ENCODE measurements around the gene PDZRN3. TPM values are rescaled to one million over a fixed set of nuclear protein-coding genes. Genes with fewer than 3 reads are reported as not detected.
A peak's percentile ranks its signal among the peaks of the same experiment; 100 is the strongest.

Gene PDZRN3
- total and polyA plus RNA-seq, 12 donors, result 17.7 to 143 (median 74.6) TPM

DNA sequence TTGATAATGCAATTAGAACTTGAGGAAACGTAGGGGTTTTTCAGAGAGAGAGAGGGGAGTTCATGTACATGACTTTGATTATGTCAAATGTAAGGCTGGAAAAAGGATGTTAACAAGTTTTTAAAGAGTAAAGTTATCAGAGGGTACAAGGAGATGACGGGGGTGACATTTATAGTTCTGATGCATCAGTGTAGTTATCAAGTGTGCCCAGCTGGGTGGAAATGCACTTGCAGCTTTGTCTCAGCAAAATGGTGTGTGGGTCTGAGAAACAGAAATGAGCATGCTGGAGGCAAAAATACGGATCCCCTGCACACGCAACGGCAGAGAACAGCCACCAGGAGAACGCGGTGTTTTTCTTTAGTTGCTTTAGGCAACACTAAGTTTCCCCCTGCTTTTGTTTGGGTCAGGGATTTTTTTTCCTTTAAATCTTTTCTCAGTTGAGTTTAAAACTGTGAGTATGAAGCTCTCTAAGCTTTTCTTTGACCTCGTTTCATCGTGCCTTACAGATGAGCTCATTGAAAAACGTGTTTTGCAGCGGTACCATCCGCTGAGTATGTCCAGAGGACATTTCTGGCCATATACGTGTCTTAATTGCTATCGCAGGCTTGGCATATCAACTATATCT lies 205.4 kb downstream of the PDZRN3 start:
- DNase-seq (no peak), ATAC-seq (peak in 6 of 8 donors; percentile 38 to 72 (median 48))
- intact Hi-C loops (cut with DNase I), result no loop called here
- H3K4me1 ChIP-seq, result peaks cover 7 to 39% (median 29%) of the 10 kb centered on the region in 9 donors
- H3K4me3 ChIP-seq, result no peak overlapping the region
- no peaks in the 10 kb centered on the region for H3K9me3 ChIP-seq
- no peaks in the 10 kb centered on the region for H3K27me3 ChIP-seq
- peak overlapping the region in 6 of 10 donors; percentile 1 to 54 (median 18) for H3K27ac ChIP-seq
- TF ChIP-seq, protein P1, sequence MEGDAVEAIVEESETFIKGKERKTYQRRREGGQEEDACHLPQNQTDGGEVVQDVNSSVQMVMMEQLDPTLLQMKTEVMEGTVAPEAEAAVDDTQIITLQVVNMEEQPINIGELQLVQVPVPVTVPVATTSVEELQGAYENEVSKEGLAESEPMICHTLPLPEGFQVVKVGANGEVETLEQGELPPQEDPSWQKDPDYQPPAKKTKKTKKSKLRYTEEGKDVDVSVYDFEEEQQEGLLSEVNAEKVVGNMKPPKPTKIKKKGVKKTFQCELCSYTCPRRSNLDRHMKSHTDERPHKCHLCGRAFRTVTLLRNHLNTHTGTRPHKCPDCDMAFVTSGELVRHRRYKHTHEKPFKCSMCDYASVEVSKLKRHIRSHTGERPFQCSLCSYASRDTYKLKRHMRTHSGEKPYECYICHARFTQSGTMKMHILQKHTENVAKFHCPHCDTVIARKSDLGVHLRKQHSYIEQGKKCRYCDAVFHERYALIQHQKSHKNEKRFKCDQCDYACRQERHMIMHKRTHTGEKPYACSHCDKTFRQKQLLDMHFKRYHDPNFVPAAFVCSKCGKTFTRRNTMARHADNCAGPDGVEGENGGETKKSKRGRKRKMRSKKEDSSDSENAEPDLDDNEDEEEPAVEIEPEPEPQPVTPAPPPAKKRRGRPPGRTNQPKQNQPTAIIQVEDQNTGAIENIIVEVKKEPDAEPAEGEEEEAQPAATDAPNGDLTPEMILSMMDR (IDR thresholded peaks at IDR 0.05), result peak in 1 of 9 donors; percentile 10
- no peaks in the 10 kb centered on the region for H3K36me3 ChIP-seq
- 41 to 42% methylated on average over 14 of the region's 14 CpGs for WGBS, 2 donors

DNA sequence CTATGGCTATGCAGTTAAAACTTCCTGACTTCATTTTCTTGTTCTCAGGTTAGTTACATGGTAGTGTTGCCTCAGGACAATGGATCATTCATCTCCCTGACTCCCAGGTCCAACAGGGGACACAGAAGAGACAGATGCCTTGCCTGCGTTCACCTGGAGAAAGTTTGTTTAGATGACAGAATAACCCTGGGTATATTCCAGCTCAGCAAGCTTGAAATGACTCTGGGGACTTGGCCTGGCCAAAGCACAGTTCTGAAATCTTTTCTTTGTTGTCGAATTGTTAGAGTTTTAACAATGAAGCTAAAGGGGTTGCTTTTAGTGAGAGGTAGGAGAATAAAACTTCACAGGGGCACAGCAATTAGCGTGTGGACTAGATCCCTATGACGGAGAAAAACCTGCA lies 206.1 kb downstream of the PDZRN3 start:
- H3K27me3 ChIP-seq, result no peaks in the 10 kb centered on the region
- 61 to 67% methylated on average over 4 of the region's 4 CpGs for WGBS, 2 donors
- TF ChIP-seq, protein P1 (IDR thresholded peaks at IDR 0.05), result no peak
- no peak overlapping the region for H3K4me3 ChIP-seq
- DNase-seq, result no peak
- peak in 1 of 8 donors; percentile 6 for ATAC-seq
- H3K9me3 ChIP-seq, result no peaks in the 10 kb centered on the region
- peaks cover 7 to 45% (median 33%) of the 10 kb centered on the region in 9 donors for H3K4me1 ChIP-seq
- no peaks in the 10 kb centered on the region for H3K36me3 ChIP-seq
- intact Hi-C loops (cut with DNase I), result no loop called here
- peak overlapping the region in 4 of 10 donors; percentile 12 to 54 (median 32) for H3K27ac ChIP-seq

DNA sequence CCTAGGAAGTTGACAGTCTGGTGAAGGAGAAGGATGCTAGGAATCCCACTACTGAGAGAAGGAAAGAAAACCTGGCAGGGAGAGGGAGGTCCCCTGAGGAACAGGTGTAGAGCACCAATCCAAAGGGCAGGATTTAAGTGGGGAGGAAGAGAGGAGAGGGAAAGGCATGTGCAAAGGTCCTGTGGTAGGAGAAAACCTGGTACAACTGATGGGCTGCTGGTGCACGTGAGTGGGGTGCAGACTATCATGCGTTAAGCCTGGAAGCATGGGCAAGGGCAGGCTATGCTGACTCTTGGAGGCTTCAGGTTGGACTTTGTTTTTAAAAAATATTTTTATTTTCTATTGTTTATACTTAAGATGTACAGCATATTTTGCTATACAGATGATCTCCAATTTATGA lies 209.6 kb downstream of the PDZRN3 start:
- intact Hi-C loops (cut with DNase I), result no loop called here
- H3K4me1 ChIP-seq, result peaks cover 4 to 42% (median 24%) of the 10 kb centered on the region in 9 donors

DNA sequence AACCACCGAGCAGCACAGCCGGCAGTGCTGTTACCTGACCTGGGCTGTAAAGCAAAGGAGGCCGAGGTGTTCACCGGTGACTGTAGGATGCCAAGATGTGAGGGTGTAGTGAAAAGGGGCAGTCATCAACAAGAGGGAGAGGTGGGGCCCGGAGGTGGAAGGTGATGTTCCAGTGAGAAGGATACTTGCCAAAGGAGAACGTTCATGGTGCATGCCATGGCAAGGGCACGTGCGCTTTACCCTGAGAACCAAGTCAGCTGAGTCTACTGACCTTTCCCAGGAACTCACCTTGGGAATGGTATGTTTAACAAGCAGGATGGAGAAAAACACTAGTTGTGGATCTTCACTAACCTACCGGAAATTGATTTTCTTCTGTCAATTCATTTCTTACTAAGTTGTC lies 211.1 kb downstream of the PDZRN3 start:
- TF ChIP-seq, protein P1 (IDR thresholded peaks at IDR 0.05), result no peak
- ATAC-seq, result peak in 5 of 8 donors; percentile 21 to 51 (median 34)
- Histone ChIP-seq H3K9me3 (no peaks in the 10 kb centered on the region), H3K4me1 (peaks cover 0 to 40% (median 17%) of the 10 kb centered on the region in 9 donors), H3K4me3 (no peak overlapping the region), H3K27ac (peak overlapping the region in 1 of 10 donors; percentile 4), H3K27me3 (no peaks in the 10 kb centered on the region), H3K36me3 (no peaks in the 10 kb centered on the region)
- WGBS, 2 donors, result 80 to 82% methylated on average over 9 of the region's 9 CpGs
- intact Hi-C loops (cut with DNase I), result no loop called here
- no peak for DNase-seq

More for the DNA sequence above, 209.6 kb downstream of the PDZRN3 start:
- ATAC-seq (no peak), DNase-seq (no peak)
- Histone ChIP-seq H3K36me3 (no peaks in the 10 kb centered on the region), H3K9me3 (no peaks in the 10 kb centered on the region), H3K4me3 (no peak overlapping the region), H3K27me3 (no peaks in the 10 kb centered on the region), H3K27ac (no peak overlapping the region)
- TF ChIP-seq, protein P1 (IDR thresholded peaks at IDR 0.05), result no peak
- 89 to 93% methylated on average over 2 of the region's 2 CpGs for WGBS, 2 donors
